GM23248 (cell line): ENCODE measurements around the gene RPRD1B. TPM values are rescaled to one million over a fixed set of nuclear protein-coding genes. Genes with fewer than 3 reads are reported as not detected.

Experiments used
- DNase-seq: peaks from one replicate; pipeline ENCODE4 v3.0.0-alpha.2; 2015
- H2AFZ ChIP-seq: fragments of 200-600 bp; sonication (generic); 2 replicates; pipeline ENCODE4 v1.6.1; 2016; ENCODE audit warnings: antibody characterized with exemption
- H3F3A ChIP-seq: fragments of 200-600 bp; sonication (generic); 2 replicates; pipeline ENCODE4 v1.6.1; 2016; ENCODE audit warnings: mild to moderate bottlenecking, antibody characterized with exemption, mixed run types; ENCODE audit not compliant: insufficient read depth
- H3K27ac ChIP-seq: fragments of 200-600 bp; sonication (generic); 2 replicates; pipeline ENCODE4 v1.5.1; 2016; ENCODE audit warnings: mild to moderate bottlenecking
- H3K27me3 ChIP-seq: fragments of 200-600 bp; sonication (generic); replicated peaks from 2 replicates; pipeline ENCODE4 v1.6.1; 2016; ENCODE audit warnings: mild to moderate bottlenecking; ENCODE audit not compliant: insufficient read depth
- H3K36me3 ChIP-seq: fragments of 200-600 bp; sonication (generic); 2 replicates; pipeline ENCODE4 v1.6.1; 2016; ENCODE audit warnings: low read depth, mild to moderate bottlenecking
- H3K4me1 ChIP-seq: fragments of 200-600 bp; sonication (generic); 2 replicates; pipeline ENCODE4 v1.6.1; 2016; ENCODE audit warnings: mild to moderate bottlenecking; ENCODE audit not compliant: insufficient read depth
- H3K4me2 ChIP-seq: fragments of 200-600 bp; sonication (generic); one replicate; pipeline ENCODE4 v1.6.1; 2016; ENCODE audit warnings: mild to moderate bottlenecking; ENCODE audit not compliant: unreplicated experiment
- H3K4me3 ChIP-seq: fragments of 200-600 bp; sonication (generic); 2 replicates; pipeline ENCODE4 v1.5.1; 2016; ENCODE audit warnings: mild to moderate bottlenecking
- H3K79me2 ChIP-seq: fragments of 200-600 bp; sonication (generic); 2 replicates; pipeline ENCODE4 v1.6.1; 2016; ENCODE audit warnings: mild to moderate bottlenecking; ENCODE audit not compliant: insufficient read depth
- H3K9ac ChIP-seq: fragments of 200-600 bp; sonication (generic); 2 replicates; pipeline ENCODE4 v1.6.1; 2016; ENCODE audit warnings: mild to moderate bottlenecking
- H3K9me2 ChIP-seq: fragments of 200-600 bp; sonication (generic); 2 replicates; pipeline ENCODE4 v1.6.1; 2016; ENCODE audit warnings: mixed run types, mild to moderate bottlenecking, moderate library complexity; ENCODE audit not compliant: insufficient read depth
- H3K9me3 ChIP-seq: fragments of 200-600 bp; sonication (generic); one replicate; pipeline ENCODE4 v1.6.1; 2017; ENCODE audit warnings: low read depth
- H4K20me1 ChIP-seq: fragments of 200-600 bp; sonication (generic); 2 replicates; pipeline ENCODE4 v1.6.0; 2016; ENCODE audit not compliant: insufficient read depth
- EZH2 ChIP-seq: fragments of 200-600 bp; sonication (generic); IDR thresholded peaks from 2 replicates; pipeline ENCODE4 v1.6.1; 2018; ENCODE audit warnings: antibody characterized with exemption, mild to moderate bottlenecking; ENCODE audit not compliant: insufficient read depth, poor library complexity, severe bottlenecking
- EZH2phosphoT487 ChIP-seq: fragments of 200-600 bp; sonication (generic); IDR thresholded peaks from 2 replicates; pipeline ENCODE4 v1.6.1; 2018; ENCODE audit warnings: antibody characterized with exemption, moderate library complexity, mild to moderate bottlenecking, low read depth; ENCODE audit not compliant: insufficient read depth
- WGBS, 2 experiments: methylation state at CpG; one replicate each; pipeline ENCODE4 v1.1.6; 2015 to 2017; ENCODE audit warnings: low lambda C conversion rate in 2 of 2, low coverage in 1 of 2; ENCODE audit errors: missing lambda C conversion rate in 2 of 2; 5-methylcytosine and 5-hydroxymethylcytosine counted together
- in situ Hi-C: fragments of 300-500 bp; cut with MboI; formaldehyde crosslinking; loops from 2 replicates; pipeline ENCODE4 v1.15.0; 2020
- polyA plus RNA-seq: library from polyadenylated mRNA; unstranded; fragments of >200 nt; fragmentation: Nextera tagmentation; extraction: Ambion mirVana; gene quantifications from 2 replicates; pipeline ENCODE4 v1.2.1, GENCODE V29; 2016
- total RNA-seq: library from RNA; depleted of rRNA; stranded (reverse); fragments of >200 nt; shearing (Covaris generic); gene quantifications from 2 replicates; pipeline ENCODE4 v1.2.3, GENCODE V29; 2014

Gene RPRD1B
- total and polyA plus RNA-seq, 2 experiments from 2014 or later = 13.5 to 15.6 TPM

DNA sequence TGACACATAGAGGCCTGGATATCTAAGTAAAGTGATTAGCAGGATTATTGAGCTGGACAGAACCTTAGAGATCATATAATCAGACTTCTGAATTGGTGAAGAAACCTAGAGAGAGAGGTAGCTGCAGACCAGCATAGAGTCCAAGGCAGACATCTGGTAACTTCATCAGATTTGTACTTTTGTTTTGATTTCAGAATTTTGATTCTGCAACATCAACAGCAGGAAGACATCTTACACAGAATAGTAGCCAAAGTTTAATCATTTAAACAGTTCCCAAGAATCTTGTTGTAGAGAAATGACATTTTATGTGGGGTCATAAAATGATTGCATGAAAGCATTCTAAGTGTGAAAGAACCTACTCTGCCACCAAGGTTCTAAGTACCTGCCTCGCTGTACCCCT, 39.4 kb downstream of the RPRD1B start:
- H4K20me1 ChIP-seq = no peaks in the 10 kb centered on the region
- no peak overlapping the region for H3K9ac ChIP-seq
- H3K4me2 ChIP-seq = peak overlapping the region; percentile 22
- H2AFZ ChIP-seq = no peak overlapping the region
- H3K9me2 ChIP-seq = no peaks in the 10 kb centered on the region
- TF ChIP-seq EZH2 = no peak
- peaks cover 24% of the 10 kb centered on the region for H3K4me1 ChIP-seq
- H3K4me3 ChIP-seq = no peak overlapping the region
- WGBS, 2 experiments = 58 to 60% methylated on average over 1 of the region's 1 CpG
- no peaks in the 10 kb centered on the region for H3K9me3 ChIP-seq
- H3F3A ChIP-seq = peaks cover 43% of the 10 kb centered on the region
- in situ Hi-C loops = loop anchor here (5.0 to 10.0 kb wide), 2 partner anchors 92 to 149 kb away; partner anchors contain the start of gene TGM2
- peaks cover 14% of the 10 kb centered on the region for H3K79me2 ChIP-seq
- H3K27ac ChIP-seq = 0 out of 2 replicates have a peak overlapping the region, but pooled peaks have one; percentile 20
- no peak for DNase-seq
- H3K36me3 ChIP-seq = peaks cover 34% of the 10 kb centered on the region
- H3K27me3 ChIP-seq = no peaks in the 10 kb centered on the region

DNA sequence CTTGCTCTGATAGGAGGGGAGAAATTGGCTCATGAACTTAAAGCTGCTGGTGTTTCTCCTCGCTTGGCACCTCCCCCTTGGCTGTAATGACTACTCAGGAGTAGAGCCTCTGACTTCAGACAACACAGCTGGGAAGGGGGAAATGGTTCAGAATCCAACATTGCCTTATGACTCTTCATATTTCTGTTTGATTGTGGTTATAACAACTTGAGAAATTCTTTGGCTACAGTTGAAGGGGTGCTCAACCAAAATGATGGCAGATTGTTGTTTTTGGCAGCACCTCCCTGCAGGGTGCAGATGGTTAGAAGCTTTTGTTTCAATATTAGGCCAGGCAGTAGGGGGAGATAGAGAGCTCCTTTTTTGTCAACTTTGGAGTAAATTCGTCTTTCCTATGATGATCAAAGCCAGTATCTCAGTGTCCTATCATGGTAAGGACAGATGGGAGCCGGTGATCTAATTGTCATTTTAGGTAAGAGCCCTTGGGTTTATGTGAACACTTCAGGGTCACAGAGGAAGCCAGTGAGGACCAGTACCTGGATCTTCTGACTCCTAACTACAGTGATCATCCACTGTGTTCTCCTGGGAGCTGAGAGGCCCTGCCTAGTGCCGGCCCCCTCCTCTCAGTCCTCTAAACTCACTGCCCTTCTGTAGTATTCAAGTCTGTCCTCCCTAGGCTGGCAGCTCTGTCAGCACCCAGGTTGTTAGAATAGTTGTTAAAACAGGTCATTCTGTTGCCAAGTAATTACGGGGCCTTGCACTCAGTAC, 39.9 kb downstream of the RPRD1B start:
- TF ChIP-seq EZH2 = no peak
- TF ChIP-seq EZH2phosphoT487 = no peak
- Histone ChIP-seq H3K4me2 (peak overlapping the region; percentile 22), H3K9ac (no peak overlapping the region)

DNA sequence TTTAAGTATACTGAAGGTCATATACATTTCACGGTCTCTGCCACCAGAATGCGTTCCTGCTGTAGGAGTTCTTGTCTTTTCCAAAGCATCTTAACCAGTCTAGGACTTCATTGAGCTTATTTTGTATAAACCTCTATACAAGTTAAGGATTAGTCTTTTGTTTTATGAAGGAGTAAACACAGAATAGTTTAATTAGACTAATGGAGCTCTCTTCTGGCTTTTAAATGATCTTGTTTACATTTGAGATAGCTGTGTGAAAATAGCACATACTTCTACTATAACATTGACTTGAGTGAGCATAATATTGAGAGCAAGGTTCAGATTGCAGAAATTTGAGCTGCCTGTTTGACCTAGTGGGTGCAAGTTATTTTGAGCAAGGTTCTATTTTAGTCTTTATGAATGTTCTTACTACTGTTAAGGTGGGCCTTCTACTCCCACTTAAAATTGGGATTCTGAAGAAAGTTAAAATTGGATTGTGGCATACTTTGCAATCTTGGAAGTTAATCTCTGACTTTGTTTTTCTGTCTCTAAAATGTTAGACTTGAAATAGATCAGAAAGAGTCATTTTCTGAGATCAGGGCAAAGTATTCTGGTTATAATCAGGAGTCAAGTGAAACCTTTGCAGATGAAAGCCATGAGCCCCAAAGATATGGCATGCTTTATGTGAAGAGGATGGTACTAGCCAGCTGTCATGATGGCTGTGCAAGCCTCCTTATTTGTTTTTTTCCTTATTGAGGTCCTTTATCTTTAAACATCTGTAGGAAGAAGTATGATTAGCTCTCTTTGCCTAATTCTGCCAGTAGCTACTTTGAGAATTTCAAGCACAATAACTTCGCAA, 41.8 kb downstream of the RPRD1B start:
- in situ Hi-C loops = loop anchor here (10.0 kb wide), 1 partner anchor 89 kb away; the partner anchor contains the start of gene TGM2
- H3K27ac ChIP-seq = no peak overlapping the region
- 99 to 100% methylated on average over 3 of the region's 3 CpGs for WGBS, 2 experiments

More for the DNA sequence above, 39.9 kb downstream of the RPRD1B start:
- Histone ChIP-seq H3K27me3 (no peaks in the 10 kb centered on the region), H3K9me2 (no peaks in the 10 kb centered on the region), H3K36me3 (peaks cover 32% of the 10 kb centered on the region), H2AFZ (no peak overlapping the region), H3K9me3 (no peaks in the 10 kb centered on the region), H3K79me2 (peaks cover 18% of the 10 kb centered on the region), H3F3A (peaks cover 43% of the 10 kb centered on the region), H3K4me1 (peaks cover 24% of the 10 kb centered on the region), H4K20me1 (no peaks in the 10 kb centered on the region), H3K4me3 (no peak overlapping the region), H3K27ac (0 out of 2 replicates have a peak overlapping the region, but pooled peaks have one; percentile 20)
- in situ Hi-C loops = loop anchor here (5.0 to 10.0 kb wide), 2 partner anchors 91 to 149 kb away; partner anchors contain the start of gene TGM2
- peak; percentile 89 for DNase-seq
- 40 to 43% methylated on average over 5 of the region's 5 CpGs for WGBS, 2 experiments

DNA sequence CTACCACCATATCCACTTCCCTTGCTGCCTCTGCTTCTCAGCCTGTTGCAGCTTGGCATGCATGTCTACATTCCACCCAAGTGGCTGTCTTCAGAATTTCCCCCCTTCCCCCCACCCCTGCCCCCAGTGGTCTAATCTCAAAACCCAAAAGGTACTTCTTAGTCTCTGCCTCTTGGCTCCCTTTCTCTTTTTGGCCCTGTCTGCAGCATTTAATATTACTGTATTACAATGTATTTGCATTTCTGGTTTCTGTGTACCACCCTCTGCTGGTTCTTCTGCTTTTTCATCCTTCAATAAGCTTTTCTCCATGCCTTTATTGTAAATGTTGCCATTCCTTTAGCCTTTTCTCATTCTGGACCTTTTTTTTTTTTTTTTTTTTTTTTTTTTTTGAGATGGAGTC, 43.0 kb downstream of the RPRD1B start:
- Histone ChIP-seq H3K9me3 (no peaks in the 10 kb centered on the region), H3F3A (peaks cover 39% of the 10 kb centered on the region), H4K20me1 (no peaks in the 10 kb centered on the region), H3K9ac (no peak overlapping the region), H3K36me3 (peaks cover 21% of the 10 kb centered on the region), H3K4me3 (no peak overlapping the region), H3K27me3 (no peaks in the 10 kb centered on the region), H3K27ac (no peak overlapping the region), H2AFZ (no peak overlapping the region), H3K79me2 (peaks cover 48% of the 10 kb centered on the region), H3K4me1 (peaks cover 24% of the 10 kb centered on the region), H3K4me2 (no peak overlapping the region), H3K9me2 (no peaks in the 10 kb centered on the region)
- DNase-seq = no peak
- TF ChIP-seq EZH2 (no peak), EZH2phosphoT487 (no peak)
- in situ Hi-C loops = loop anchor here (10.0 kb wide), 1 partner anchor 88 kb away; the partner anchor contains the start of gene TGM2

More for the DNA sequence above, 41.8 kb downstream of the RPRD1B start:
- Histone ChIP-seq H4K20me1 (no peaks in the 10 kb centered on the region), H2AFZ (no peak overlapping the region), H3K36me3 (peaks cover 24% of the 10 kb centered on the region), H3K4me2 (no peak overlapping the region), H3F3A (peaks cover 43% of the 10 kb centered on the region), H3K79me2 (peaks cover 37% of the 10 kb centered on the region), H3K9ac (no peak overlapping the region), H3K4me1 (peaks cover 24% of the 10 kb centered on the region), H3K4me3 (no peak overlapping the region), H3K9me2 (no peaks in the 10 kb centered on the region), H3K27me3 (no peaks in the 10 kb centered on the region), H3K9me3 (no peaks in the 10 kb centered on the region)
- DNase-seq = no peak
- TF ChIP-seq EZH2 (no peak), EZH2phosphoT487 (no peak)
